Endothelial cell of umbilical vein (primary cell): ENCODE results near the gene ATG10.
"Not testable (repeated sequence)": the region's sequence is repeated elsewhere in the genome, so short reads cannot be mapped to it uniquely, and the experiment has no call there.

ENCODE experiments used
- FOS ChIP-seq: IDR thresholded peaks from 2 replicates; pipeline ENCODE4 v1.6.1; 2011; ENCODE audit warnings: mild to moderate bottlenecking, low read length, moderate library complexity, borderline replicate concordance; ENCODE audit not compliant: insufficient read depth
- POLR2A ChIP-seq: IDR thresholded peaks from 2 replicates; pipeline ENCODE4 v1.6.1; 2012; ENCODE audit warnings: low read depth, mild to moderate bottlenecking, control low read depth, low read length
- TF ChIP-seq, protein P1 (sequence below), 2 donors: IDR thresholded peaks; 1 replicate in 1 of 2; 2 replicates in 1 of 2; pipeline ENCODE4 v1.5.1; 2011; ENCODE audit warnings: low read length in 2 of 2, mild to moderate bottlenecking in 2 of 2, moderate library complexity in 2 of 2, control low read depth in 1 of 2, inconsistent platforms in 1 of 2, low read depth in 1 of 2; ENCODE audit not compliant: insufficient read depth in 1 of 2; ENCODE audit errors: extremely low read depth in 1 of 2
- TF ChIP-seq, protein P2 (sequence below): IDR thresholded peaks from 2 replicates; pipeline ENCODE4 v1.6.1; 2011; ENCODE audit not compliant: insufficient read depth, insufficient read length

- TF ChIP-seq, protein P1, sequence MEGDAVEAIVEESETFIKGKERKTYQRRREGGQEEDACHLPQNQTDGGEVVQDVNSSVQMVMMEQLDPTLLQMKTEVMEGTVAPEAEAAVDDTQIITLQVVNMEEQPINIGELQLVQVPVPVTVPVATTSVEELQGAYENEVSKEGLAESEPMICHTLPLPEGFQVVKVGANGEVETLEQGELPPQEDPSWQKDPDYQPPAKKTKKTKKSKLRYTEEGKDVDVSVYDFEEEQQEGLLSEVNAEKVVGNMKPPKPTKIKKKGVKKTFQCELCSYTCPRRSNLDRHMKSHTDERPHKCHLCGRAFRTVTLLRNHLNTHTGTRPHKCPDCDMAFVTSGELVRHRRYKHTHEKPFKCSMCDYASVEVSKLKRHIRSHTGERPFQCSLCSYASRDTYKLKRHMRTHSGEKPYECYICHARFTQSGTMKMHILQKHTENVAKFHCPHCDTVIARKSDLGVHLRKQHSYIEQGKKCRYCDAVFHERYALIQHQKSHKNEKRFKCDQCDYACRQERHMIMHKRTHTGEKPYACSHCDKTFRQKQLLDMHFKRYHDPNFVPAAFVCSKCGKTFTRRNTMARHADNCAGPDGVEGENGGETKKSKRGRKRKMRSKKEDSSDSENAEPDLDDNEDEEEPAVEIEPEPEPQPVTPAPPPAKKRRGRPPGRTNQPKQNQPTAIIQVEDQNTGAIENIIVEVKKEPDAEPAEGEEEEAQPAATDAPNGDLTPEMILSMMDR (IDR thresholded peaks at IDR 0.05; ENCODE audit: extremely low read depth in 1 of 2, insufficient read depth in 1 of 2, low read depth in 1 of 2, low read length in 2 of 2) = not testable (repeated sequence)
- not testable (repeated sequence) for TF ChIP-seq FOS, POLR2A
- TF ChIP-seq, protein P2, sequence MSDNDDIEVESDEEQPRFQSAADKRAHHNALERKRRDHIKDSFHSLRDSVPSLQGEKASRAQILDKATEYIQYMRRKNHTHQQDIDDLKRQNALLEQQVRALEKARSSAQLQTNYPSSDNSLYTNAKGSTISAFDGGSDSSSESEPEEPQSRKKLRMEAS = not testable (repeated sequence)
Measured at GRCh38 chr5:82014644-82015043, 42.8 kb downstream of the ATG10 start.
